Eye (tissue), 1 donor: ENCODE data around the gene TBC1D23.
"Not testable (repeated sequence)": the region's sequence is repeated elsewhere in the genome, so short reads cannot be mapped to it uniquely, and the experiment has no call there.

Experiments
- DNase-seq: peaks from one replicate; pipeline ENCODE4 v3.0.0-alpha.2; 2015

Gene TBC1D23

GRCh38 chr3:100260685-100261484 lies at the start of gene TBC1D23:
TBC1D23 (plus strand) TSS chr3:100260992; CDS start chr3:100261019, 27 bp downstream.
- peak; percentile 99 for DNase-seq

GRCh38 chr3:100213891-100214573 lies 46.8 kb upstream of the TBC1D23 start:
- DNase-seq, result no peak

DNA sequence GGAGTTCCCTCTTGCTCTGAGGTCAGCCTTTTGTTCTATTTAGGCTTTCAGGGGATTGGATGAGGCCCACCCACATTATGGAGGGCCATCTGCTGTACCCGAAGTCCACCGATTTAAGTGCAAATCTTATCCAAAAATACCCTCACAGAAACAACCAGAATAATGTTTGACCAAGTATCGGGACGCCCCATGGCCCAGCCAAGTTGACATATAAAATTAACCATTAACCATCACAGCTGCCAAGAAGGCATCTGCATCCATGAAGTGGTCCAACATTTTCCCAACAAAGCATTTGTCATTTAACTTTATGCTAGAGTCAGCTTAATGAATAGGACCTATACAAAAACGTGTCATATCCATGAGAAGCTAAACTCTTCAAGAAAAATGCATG lies 46.2 kb upstream of the TBC1D23 start:
- no peak for DNase-seq

DNA sequence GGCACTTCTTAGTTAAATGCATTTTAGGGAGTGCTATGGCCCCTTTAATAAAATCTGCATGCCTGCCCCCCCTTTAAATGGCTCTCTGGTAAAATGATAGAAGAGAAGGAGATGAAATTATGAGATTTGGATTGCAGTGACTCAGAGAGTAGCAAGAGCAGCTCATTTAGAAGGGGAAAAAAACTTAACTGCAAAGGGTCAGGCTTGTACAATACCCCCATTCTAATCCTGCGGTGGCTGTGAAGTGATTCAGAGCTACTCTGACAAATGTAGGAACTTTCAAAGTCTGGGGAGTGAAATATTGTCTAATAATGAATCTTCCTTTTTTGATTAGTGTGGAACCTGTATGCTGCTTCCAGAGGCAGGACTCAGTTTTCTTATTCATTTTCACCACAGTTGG lies 44.1 kb upstream of the TBC1D23 start:
- DNase-seq, result no peak

GRCh38 chr3:100221159-100221558 lies 39.6 kb upstream of the TBC1D23 start:
- no peak for DNase-seq

DNA sequence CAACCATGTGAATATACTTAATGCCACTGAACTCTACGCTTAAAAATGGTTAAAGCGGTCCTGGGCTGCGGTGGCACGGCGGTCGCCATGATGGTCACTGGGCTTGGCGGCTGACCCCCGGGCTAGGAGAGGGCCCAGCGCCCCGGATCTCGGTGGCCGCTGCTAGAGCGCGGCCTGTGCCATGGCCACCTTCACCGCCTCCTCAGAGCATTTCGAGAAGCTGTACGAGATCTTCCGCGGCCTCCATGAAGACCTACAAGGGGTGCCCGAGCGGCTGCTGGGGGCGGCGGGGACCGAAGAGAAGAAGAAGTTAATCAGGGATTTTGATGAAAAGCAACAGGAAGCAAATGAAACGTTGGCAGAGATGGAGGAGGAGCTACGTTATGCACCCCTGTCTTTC lies 35.6 kb upstream of the TBC1D23 start:
- no peak for DNase-seq

- DNase-seq, result no peak
Measured at GRCh38 chr3:100225883-100226282, 34.9 kb upstream of the TBC1D23 start.

GRCh38 chr3:100226712-100227429 lies 33.9 kb upstream of the TBC1D23 start:
- DNase-seq, result peak; percentile 15

DNA sequence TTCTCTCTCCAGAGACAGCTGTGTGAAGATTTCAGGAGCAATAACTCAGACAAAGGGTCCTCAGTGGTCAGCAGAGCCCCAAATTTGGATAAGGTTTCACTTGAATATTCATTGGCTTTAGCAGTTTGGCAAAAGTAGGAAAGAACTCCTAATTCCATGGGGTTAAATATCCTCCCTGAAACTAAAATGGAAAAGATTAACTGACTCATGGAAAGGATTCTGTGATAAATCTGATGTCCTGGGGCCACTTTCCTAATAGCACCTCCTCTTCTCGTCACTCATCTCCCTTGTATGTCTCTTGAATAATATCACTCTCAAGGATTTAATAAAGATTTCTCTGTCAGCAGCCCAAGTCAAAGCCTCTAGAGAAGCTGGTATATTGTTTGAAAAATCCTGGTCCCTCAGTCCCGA lies 33.3 kb upstream of the TBC1D23 start:
- no peak for DNase-seq

DNA sequence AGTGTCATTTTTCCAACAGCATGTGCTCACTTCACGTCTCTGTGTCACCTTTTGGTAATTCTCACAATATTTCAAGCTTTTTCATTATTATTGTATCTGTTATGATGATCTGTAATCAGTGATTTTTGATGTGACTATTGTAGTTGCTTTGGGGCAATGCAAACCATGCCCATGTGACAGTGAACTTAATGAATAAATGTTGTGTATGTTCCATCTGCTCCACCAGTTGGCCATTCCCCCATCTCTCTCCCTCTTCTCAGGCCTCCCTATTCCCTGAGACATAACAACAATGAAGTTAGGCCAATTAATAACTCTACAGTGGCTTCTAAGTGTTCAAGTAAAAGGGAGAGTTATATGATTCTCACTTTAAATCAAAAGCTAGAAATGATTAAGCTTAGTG lies 32.5 kb upstream of the TBC1D23 start:
- DNase-seq, result no peak

DNA sequence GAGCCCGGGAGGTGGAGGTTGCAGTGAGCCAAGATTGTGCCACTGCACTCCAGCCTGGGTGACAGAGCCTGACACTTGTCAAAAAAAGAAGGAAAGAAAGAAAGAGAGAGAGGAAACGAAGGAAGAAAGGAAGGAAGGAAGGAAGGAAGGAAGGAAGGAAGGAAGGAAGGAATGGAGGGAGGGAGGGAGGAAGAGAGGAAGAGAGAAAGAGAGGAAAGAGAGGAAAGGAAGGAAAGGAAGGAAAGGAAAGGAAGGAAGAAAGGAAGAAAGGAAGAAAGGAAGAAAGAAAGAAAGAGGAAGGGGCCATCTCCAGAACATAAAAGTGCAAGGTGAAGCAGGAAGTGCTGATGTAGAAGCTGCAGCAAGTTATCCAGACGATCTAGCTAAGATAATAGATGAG lies 31.6 kb upstream of the TBC1D23 start:
- not testable (repeated sequence) for DNase-seq

DNA sequence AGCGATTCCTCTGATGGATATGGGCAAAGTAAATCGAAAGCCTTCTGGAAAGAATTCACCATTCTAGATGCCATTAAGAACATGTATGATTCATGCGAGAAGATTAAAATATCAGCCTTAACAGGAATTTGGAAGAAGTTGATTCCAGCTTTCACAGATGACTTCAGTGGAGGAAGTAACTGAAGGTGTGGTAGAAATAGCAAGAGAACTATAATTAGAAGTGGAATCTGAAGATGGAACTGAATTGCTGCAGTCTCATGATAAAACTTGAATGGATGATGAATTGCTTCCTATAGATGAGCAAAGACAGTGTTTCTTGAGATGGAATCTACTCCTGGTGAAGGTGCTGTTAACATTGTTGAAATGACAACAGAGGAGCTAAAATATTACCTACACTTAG lies 30.1 kb upstream of the TBC1D23 start:
- no peak for DNase-seq

DNA sequence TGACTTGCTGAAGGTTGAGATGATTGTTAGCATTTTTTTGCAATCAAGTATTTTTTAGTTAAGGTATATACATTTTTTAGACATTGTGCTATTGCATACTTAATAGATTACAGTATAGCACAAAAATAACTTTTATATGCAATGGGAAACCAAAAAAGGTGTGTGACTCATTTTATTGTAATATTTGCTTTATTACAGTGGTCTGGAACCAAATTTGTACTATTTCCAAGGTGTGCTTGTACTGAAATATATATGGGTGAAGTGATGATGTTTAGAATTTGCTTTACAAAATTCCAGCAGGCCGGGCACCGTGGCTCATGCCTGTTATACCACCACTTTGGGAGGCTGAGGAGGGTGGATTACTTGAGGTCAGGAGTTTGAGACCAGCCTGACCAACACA lies 29.1 kb upstream of the TBC1D23 start:
- no peak for DNase-seq

DNA sequence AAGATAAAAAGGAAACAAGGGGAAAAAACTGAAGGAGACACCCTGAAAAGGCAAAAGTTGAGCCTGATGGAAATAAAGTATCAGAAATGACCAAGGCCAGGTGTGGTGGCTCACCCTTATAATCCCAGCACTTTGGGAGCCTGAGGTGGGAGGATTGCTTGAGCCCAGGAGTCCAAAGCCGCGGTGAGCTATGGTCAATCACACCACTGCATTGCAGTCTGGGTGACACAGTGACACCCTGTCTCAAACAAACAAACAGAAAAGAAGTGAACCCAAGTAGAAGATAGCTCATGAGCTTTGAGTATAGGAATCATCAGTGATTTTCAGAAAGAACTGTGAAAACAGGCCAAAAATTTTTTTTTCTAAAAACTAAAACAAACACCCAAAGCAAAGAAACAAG lies 26.4 kb upstream of the TBC1D23 start:
- DNase-seq, result no peak

DNA sequence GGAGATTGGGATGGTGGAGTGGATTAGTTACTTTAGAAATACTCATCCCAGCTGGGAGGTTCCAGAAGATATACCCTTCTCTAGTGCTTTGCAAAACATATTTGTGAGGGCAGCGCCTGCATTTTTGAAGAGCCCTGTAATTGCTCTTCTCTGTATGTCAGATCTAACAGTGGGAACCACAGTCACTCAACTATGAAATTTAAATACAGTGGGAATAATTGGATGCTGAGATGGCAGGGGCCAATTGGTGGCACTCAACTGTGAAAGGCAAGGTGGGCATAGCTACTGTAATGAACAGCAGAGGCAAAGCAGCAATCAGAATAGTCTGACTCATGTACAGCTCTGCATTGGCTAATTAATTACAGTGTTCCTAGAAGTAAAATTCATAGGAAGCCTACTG lies 22.2 kb upstream of the TBC1D23 start:
- no peak for DNase-seq

DNA sequence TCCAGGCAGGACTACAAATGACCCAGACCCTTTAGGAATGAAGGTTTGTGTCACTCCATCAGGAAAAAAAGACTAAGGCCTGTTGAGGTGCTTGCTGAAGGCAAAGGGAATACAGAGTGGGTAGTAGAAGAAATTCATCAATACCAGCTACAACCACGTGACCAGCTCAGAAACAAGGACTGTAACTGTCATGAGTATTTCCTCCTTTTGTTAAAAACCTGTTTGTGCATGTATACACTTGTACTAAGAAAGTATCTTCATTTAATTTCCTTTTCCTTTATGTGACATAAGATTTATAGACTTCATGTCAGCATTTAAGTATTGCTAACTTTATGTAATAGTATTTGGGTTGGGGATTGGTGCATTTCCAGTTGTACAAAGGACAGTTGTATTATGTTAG lies 18.3 kb upstream of the TBC1D23 start:
- not testable (repeated sequence) for DNase-seq

GRCh38 chr3:100244264-100244663 lies 16.5 kb upstream of the TBC1D23 start:
- no peak for DNase-seq

DNA sequence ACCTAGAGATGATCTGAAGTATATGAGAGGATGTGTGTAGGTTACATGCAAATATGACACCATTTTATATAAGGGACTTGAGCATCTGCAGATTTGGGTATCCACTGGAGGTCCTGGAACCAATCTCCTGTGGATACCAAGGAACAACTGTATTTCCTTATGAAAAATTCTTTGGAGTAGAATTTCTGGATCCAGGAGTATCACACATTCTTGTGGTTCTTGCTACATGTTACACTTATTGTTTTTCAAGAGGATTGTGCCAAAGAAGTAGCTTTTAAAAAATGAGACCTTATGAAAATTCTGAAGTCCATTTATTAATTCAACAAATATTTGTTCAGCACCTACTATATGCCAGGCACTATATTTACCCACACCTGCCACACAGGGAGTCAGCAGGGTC lies 15.7 kb upstream of the TBC1D23 start:
- no peak for DNase-seq

- no peak for DNase-seq
Measured at GRCh38 chr3:100245927-100246326, 14.9 kb upstream of the TBC1D23 start.

- DNase-seq, result no peak
Measured at GRCh38 chr3:100246999-100247398, 13.8 kb upstream of the TBC1D23 start.

DNA sequence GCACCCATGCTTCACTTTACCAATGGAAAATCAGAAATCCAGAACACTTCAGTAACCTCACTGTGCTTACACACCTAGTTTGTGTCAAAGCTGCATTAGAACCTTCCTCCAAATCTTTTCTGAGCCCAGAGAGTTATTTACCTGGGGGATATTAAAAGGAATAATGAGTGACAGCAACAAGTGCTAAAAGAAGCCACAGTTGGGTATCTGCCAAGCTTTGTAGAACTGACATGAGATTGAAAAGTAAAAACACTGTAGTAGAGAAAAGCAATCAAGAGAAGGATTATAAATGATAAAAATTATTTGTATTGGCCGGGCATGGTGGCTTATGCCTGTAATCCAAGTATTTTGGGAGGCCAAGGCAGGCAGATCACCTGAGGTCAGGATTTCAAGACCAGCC lies 8.8 kb upstream of the TBC1D23 start:
- no peak for DNase-seq

DNA sequence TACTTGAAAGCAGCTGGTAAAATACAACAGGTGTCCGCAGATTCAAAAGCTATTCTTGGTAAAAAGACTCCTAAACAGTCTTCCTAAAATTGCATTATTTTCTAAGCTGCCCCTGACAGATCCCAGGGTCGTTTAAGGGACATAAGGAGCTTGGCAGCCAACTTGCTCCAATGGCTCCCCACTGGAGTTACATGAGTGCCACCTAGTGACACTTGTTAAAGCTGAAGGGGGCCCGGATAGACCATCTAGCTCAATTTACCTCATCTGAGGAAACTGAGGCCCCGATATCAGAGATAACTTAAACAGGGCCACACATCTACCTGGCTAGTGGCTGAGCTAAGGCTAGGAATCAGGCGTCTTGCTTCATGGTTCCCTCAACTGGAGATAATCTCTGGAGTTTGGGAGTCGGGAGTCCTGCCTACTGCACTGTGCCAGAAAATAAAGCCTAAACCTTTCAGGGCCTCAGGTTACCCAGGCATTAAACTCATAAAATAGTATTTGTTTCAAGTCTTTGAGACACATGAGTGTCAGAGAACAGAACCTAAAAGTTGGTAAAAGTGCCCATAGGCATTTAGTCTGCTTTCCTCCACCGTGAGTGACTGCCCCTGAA lies 6.5 kb upstream of the TBC1D23 start:
- DNase-seq, result peak; percentile 88

- DNase-seq, result peak; percentile 61
Measured at GRCh38 chr3:100256731-100257151, 4.1 kb upstream of the TBC1D23 start.
